ENCODE measurements around the gene EYS. TPM values are rescaled to one million over a fixed set of nuclear protein-coding genes. Genes with fewer than 3 reads are reported as not detected.

EYS gene
- total and polyA plus RNA-seq, 9 of the 15 experiments (the other 6 are each of a cell fraction or from before 2014, with no cell fraction given) = 0.03 to 0.36 (median 0.10) TPM; not detected in 2

DNA sequence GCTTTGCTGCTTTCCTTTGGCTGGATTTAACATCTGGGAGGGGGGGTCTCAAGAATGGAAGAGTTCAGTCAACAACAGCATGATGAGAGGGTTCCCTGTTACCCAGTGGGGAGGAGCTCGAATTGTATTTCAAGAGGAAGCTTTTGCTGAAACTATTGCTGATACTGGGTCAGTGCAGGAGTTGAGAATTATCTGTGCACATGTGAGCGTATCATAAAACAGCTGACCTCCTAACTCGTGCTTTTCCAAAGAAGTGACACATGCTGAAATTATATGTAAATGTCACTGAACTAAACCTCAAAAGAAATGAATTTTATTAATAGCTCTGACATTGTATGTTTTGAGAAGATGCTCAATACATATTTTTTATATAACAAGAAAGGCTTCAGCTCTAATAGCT lies 1975.1 kb downstream of the EYS start:
- no peak for FAIRE-seq
- intact Hi-C loops (cut with micrococcal nuclease) = no loop called here
- WGBS (ENCODE audit: insufficient coverage, low coverage, missing lambda C conversion rate) = 0% methylated on average over 3 of the region's 3 CpGs
- Histone ChIP-seq H3K4me2 (ENCODE audit: insufficient read depth, low read length) (no peak overlapping the region), H3K79me2 (ENCODE audit: control insufficient read depth, insufficient read depth, low read length) (no peaks in the 10 kb centered on the region), H3K4me3 (no peak overlapping the region), H3K9me1 (ENCODE audit: control insufficient read depth, insufficient read depth, low read length) (no peaks in the 10 kb centered on the region), H3K9ac (ENCODE audit: insufficient read depth in 1 of 2, low read depth in 2 of 2, low read length in 2 of 2) (no peak overlapping the region), H4K20me1 (replicated peaks; ENCODE audit: control insufficient read depth, insufficient read depth, low read length) (no peaks in the 10 kb centered on the region), H2AFZ (ENCODE audit: low read depth, low read length) (no peak overlapping the region), H3K36me3 (ENCODE audit: control insufficient read depth, insufficient read depth, low read length) (no peaks in the 10 kb centered on the region), H3K4me1 (replicated peaks in 1 of 2; ENCODE audit: control insufficient read depth in 2 of 2, insufficient read depth in 2 of 2, low read length in 2 of 2) (no peaks in the 10 kb centered on the region), H3K27me3 (ENCODE audit: control insufficient read depth in 2 of 2, insufficient read depth in 2 of 2, low read length in 2 of 2) (no peaks in the 10 kb centered on the region), H3K27ac (ENCODE audit: extremely low read depth, low read depth, low read length) (no peak overlapping the region), H3K9me3 (replicated peaks; ENCODE audit: control insufficient read depth, insufficient read depth, low read depth, low read length) (no peaks in the 10 kb centered on the region)
- in situ Hi-C loops (cut with MboI) = no loop called here
- ATAC-seq = no peak
- ChIA-PET CTCF (ENCODE audit: low intra/inter-chr PET ratio) (no interaction called here), POLR2A (interaction anchor here (0.6 kb wide), 1 partner anchor 27 kb away, joined by 3 read pairs; no protein-coding TSS in a partner anchor)
- DNase-seq (ENCODE audit: extremely low read depth in 1 of 4, low spot score in 3 of 4) = no peak
- no TSS peak for BruUV-seq (replicated peaks)
- TF ChIP-seq RCOR1 (IDR thresholded peaks at IDR 0.05; ENCODE audit: borderline replicate concordance in 1 of 2, low read depth in 2 of 2, low read length in 2 of 2) = no peak
- TF ChIP-seq ZNF507 (tag; conservative IDR thresholded peaks at IDR 0.05) = no peak
- TF ChIP-seq, protein P1, sequence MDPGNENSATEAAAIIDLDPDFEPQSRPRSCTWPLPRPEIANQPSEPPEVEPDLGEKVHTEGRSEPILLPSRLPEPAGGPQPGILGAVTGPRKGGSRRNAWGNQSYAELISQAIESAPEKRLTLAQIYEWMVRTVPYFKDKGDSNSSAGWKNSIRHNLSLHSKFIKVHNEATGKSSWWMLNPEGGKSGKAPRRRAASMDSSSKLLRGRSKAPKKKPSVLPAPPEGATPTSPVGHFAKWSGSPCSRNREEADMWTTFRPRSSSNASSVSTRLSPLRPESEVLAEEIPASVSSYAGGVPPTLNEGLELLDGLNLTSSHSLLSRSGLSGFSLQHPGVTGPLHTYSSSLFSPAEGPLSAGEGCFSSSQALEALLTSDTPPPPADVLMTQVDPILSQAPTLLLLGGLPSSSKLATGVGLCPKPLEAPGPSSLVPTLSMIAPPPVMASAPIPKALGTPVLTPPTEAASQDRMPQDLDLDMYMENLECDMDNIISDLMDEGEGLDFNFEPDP (CRISPR knock-in tag; IDR thresholded peaks at IDR 0.05) = no peak
- no peak for TF ChIP-seq BRF1 (IDR thresholded peaks at IDR 0.05; ENCODE audit: borderline replicate concordance, extremely low read depth, insufficient read length)
- TF ChIP-seq ZBTB17 (CRISPR knock-in tag; IDR thresholded peaks at IDR 0.05) = no peak
- TF ChIP-seq, protein P2, sequence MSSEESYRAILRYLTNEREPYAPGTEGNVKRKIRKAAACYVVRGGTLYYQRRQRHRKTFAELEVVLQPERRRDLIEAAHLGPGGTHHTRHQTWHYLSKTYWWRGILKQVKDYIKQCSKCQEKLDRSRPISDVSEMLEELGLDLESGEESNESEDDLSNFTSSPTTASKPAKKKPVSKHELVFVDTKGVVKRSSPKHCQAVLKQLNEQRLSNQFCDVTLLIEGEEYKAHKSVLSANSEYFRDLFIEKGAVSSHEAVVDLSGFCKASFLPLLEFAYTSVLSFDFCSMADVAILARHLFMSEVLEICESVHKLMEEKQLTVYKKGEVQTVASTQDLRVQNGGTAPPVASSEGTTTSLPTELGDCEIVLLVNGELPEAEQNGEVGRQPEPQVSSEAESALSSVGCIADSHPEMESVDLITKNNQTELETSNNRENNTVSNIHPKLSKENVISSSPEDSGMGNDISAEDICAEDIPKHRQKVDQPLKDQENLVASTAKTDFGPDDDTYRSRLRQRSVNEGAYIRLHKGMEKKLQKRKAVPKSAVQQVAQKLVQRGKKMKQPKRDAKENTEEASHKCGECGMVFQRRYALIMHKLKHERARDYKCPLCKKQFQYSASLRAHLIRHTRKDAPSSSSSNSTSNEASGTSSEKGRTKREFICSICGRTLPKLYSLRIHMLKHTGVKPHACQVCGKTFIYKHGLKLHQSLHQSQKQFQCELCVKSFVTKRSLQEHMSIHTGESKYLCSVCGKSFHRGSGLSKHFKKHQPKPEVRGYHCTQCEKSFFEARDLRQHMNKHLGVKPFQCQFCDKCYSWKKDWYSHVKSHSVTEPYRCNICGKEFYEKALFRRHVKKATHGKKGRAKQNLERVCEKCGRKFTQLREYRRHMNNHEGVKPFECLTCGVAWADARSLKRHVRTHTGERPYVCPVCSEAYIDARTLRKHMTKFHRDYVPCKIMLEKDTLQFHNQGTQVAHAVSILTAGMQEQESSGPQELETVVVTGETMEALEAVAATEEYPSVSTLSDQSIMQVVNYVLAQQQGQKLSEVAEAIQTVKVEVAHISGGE (CRISPR knock-in tag; IDR thresholded peaks at IDR 0.05) = no peak
- TF ChIP-seq, protein P3, sequence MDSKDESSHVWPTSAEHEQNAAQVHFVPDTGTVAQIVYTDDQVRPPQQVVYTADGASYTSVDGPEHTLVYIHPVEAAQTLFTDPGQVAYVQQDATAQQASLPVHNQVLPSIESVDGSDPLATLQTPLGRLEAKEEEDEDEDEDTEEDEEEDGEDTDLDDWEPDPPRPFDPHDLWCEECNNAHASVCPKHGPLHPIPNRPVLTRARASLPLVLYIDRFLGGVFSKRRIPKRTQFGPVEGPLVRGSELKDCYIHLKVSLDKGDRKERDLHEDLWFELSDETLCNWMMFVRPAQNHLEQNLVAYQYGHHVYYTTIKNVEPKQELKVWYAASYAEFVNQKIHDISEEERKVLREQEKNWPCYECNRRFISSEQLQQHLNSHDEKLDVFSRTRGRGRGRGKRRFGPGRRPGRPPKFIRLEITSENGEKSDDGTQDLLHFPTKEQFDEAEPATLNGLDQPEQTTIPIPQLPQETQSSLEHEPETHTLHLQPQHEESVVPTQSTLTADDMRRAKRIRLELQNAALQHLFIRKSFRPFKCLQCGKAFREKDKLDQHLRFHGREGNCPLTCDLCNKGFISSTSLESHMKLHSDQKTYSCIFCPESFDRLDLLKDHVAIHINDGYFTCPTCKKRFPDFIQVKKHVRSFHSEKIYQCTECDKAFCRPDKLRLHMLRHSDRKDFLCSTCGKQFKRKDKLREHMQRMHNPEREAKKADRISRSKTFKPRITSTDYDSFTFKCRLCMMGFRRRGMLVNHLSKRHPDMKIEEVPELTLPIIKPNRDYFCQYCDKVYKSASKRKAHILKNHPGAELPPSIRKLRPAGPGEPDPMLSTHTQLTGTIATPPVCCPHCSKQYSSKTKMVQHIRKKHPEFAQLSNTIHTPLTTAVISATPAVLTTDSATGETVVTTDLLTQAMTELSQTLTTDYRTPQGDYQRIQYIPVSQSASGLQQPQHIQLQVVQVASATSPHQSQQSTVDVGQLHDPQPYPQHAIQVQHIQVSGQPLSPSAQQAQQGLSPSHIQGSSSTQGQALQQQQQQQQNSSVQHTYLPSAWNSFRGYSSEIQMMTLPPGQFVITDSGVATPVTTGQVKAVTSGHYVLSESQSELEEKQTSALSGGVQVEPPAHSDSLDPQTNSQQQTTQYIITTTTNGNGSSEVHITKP (IDR thresholded peaks at IDR 0.05; ENCODE audit: partially characterized antibody) = no peak
- TF ChIP-seq, protein P4, sequence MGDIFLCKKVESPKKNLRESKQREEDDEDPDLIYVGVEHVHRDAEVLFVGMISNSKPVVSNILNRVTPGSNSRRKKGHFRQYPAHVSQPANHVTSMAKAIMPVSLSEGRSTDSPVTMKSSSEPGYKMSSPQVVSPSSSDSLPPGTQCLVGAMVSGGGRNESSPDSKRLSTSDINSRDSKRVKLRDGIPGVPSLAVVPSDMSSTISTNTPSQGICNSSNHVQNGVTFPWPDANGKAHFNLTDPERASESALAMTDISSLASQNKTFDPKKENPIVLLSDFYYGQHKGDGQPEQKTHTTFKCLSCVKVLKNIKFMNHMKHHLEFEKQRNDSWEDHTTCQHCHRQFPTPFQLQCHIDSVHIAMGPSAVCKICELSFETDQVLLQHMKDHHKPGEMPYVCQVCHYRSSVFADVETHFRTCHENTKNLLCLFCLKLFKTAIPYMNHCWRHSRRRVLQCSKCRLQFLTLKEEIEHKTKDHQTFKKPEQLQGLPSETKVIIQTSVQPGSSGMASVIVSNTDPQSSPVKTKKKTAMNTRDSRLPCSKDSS (IDR thresholded peaks at IDR 0.05; ENCODE audit: low read depth, partially characterized antibody) = no peak
- no peak for TF ChIP-seq PHF21A (IDR thresholded peaks at IDR 0.05; ENCODE audit: borderline replicate concordance, low read depth)
- TF ChIP-seq, protein P5, sequence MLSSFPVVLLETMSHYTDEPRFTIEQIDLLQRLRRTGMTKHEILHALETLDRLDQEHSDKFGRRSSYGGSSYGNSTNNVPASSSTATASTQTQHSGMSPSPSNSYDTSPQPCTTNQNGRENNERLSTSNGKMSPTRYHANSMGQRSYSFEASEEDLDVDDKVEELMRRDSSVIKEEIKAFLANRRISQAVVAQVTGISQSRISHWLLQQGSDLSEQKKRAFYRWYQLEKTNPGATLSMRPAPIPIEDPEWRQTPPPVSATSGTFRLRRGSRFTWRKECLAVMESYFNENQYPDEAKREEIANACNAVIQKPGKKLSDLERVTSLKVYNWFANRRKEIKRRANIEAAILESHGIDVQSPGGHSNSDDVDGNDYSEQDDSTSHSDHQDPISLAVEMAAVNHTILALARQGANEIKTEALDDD (IDR thresholded peaks at IDR 0.05) = no peak
